Mesothelial cell of epicardium (in vitro differentiated cells): ENCODE results near the gene NGEF. TPM values are rescaled to one million over a fixed set of nuclear protein-coding genes. Genes with fewer than 3 reads are reported as not detected.

Experiments
- DNase-seq, 2 experiments: peaks; one replicate each; pipeline ENCODE4 v3.0.0; 2021; ENCODE audit warnings: low spot score in 2 of 2; ENCODE audit not compliant: unreplicated experiment in 2 of 2
- H3K27ac Mint-ChIP-seq: 2 replicates; pipeline ENCODE4 v1.8.0; 2021; ENCODE audit warnings: mixed read lengths
- H3K27me3 Mint-ChIP-seq: 2 replicates; pipeline ENCODE4 v1.8.0; 2021; ENCODE audit warnings: low read depth, mixed read lengths
- H3K36me3 Mint-ChIP-seq: 2 replicates; pipeline ENCODE4 v1.8.0; 2021; ENCODE audit warnings: mixed read lengths
- H3K4me1 Mint-ChIP-seq: 2 replicates; pipeline ENCODE4 v1.8.0; 2021; ENCODE audit warnings: mixed read lengths
- H3K4me3 Mint-ChIP-seq: 2 replicates; pipeline ENCODE4 v1.8.0; 2021; ENCODE audit warnings: mild to moderate bottlenecking, moderate library complexity, mixed read lengths
- H3K9me3 Mint-ChIP-seq: 2 replicates; pipeline ENCODE4 v1.8.0; 2021; ENCODE audit warnings: mixed read lengths
- total RNA-seq: library from RNA; stranded (reverse); gene quantifications from 3 replicates; pipeline ENCODE4 v1.2.1, GENCODE V29; 2021
- TF ChIP-seq, protein P1 (sequence below): fragments of 200-600 bp; sonication (generic); IDR thresholded peaks from one replicate; pipeline ENCODE4 v1.5.0; 2021; ENCODE audit warnings: antibody characterized with exemption; ENCODE audit not compliant: unreplicated experiment

NGEF gene
- total RNA-seq, 1 donor from 2014 or later = 0.51 TPM

DNA sequence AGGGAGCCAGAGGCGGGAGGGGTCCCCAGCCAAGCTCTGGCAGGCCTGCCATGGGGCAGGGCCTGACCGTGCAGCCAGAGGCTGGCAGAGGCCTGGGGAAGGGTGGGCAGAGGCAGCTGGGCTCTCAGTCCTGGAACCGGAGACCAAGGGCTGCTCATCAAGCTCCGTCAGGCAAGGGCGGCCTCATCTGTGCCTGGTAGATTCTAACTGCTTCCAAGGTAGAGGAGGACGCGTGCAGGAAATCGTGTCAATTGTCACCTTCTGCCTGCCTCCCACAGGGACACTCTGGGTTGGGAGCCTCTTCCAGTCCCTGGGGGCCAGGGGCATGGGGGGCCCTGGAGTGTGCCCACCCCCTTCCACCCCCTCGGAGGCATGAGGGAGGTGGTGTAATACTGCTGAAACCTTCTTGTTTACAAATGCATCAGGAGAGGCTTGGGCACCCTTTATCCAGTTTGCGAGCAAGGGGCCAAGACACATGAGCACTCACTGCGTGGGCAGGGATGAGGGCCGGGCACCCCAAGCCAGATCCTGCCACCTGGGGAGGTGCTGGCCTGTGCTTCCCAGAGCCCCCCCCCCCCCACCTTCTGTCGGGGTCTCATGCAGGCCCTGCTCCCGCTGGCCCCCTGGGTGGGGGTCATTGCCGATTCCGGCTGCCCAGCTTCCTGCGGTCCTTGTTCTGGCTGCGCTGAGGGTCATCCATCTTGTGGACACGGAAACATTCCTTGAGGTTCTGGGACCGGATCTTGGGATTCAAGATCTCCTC, 134.0 kb downstream of the NGEF start:
- TF ChIP-seq, protein P1, sequence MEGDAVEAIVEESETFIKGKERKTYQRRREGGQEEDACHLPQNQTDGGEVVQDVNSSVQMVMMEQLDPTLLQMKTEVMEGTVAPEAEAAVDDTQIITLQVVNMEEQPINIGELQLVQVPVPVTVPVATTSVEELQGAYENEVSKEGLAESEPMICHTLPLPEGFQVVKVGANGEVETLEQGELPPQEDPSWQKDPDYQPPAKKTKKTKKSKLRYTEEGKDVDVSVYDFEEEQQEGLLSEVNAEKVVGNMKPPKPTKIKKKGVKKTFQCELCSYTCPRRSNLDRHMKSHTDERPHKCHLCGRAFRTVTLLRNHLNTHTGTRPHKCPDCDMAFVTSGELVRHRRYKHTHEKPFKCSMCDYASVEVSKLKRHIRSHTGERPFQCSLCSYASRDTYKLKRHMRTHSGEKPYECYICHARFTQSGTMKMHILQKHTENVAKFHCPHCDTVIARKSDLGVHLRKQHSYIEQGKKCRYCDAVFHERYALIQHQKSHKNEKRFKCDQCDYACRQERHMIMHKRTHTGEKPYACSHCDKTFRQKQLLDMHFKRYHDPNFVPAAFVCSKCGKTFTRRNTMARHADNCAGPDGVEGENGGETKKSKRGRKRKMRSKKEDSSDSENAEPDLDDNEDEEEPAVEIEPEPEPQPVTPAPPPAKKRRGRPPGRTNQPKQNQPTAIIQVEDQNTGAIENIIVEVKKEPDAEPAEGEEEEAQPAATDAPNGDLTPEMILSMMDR = no peak
- Mint-ChIP-seq H3K27ac (no peak overlapping the region), H3K4me1 (peaks cover 3% of the 10 kb centered on the region), H3K9me3 (no peaks in the 10 kb centered on the region), H3K4me3 (no peak overlapping the region), H3K36me3 (no peaks in the 10 kb centered on the region), H3K27me3 (peaks cover 17% of the 10 kb centered on the region)
- no peak for DNase-seq

DNA sequence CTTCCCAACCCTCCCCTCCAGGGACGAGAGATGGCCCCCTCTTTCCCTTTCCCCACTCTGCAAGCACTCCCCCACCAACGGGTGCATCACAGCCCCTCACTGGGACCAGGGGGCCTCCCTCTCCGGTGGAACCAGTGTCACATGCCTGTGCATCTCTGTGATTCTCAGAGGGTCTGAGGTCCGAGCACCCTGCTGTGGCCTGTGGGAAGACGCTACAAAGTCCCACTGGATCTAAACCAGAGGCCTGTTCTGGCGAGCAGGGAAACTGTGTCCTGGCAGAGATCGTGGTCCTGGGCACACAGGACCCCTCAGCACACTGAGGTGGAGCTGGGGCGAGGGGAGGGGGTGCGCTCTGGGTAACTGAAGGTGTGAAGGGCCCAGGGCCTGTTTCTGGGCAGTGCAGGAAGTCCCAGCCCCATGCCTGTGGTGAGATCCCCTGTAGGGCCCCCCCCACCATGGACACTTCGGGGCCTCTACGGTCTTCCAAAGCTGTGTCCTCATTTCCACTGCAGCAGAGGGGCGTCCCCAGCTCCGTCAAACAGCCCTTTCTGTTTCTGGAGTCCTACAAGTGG, 135.0 kb downstream of the NGEF start:
- TF ChIP-seq, protein P1 = no peak
- no peaks in the 10 kb centered on the region for H3K36me3 Mint-ChIP-seq
- H3K9me3 Mint-ChIP-seq = no peaks in the 10 kb centered on the region
- no peak for DNase-seq
- H3K4me1 Mint-ChIP-seq = peaks cover 3% of the 10 kb centered on the region
- no peak overlapping the region for H3K27ac Mint-ChIP-seq
- H3K27me3 Mint-ChIP-seq = peaks cover 17% of the 10 kb centered on the region
- H3K4me3 Mint-ChIP-seq = peak overlapping the region; percentile 60

DNA sequence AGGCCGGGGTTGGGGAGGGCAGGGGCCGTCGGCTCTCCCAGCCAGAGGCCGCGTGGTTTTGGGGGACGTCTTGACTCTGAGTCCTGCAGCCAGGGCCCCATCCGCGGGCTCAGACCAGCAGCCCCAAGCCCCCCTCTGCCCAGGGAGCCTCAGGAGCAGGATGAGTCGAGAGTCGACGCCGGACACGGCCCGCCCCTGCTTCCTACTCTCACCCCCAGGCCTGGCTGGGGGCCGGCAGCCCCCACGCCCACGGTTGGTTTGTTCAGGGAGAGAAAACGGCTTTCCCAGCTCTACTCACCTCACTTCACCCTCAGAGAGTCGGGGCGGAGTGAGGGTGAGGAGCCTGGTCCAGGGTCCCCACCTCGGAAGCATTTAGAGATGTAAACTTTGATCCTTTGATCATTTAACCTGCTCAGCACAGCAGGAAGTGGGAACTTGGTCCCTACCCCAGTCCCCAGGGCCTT, 136.0 kb downstream of the NGEF start:
- DNase-seq = no peak
- TF ChIP-seq, protein P1 = no peak
- Mint-ChIP-seq H3K27me3 (peaks cover 17% of the 10 kb centered on the region), H3K9me3 (no peaks in the 10 kb centered on the region), H3K36me3 (no peaks in the 10 kb centered on the region), H3K4me1 (peaks cover 3% of the 10 kb centered on the region), H3K27ac (no peak overlapping the region), H3K4me3 (peak overlapping the region; percentile 60)

DNA sequence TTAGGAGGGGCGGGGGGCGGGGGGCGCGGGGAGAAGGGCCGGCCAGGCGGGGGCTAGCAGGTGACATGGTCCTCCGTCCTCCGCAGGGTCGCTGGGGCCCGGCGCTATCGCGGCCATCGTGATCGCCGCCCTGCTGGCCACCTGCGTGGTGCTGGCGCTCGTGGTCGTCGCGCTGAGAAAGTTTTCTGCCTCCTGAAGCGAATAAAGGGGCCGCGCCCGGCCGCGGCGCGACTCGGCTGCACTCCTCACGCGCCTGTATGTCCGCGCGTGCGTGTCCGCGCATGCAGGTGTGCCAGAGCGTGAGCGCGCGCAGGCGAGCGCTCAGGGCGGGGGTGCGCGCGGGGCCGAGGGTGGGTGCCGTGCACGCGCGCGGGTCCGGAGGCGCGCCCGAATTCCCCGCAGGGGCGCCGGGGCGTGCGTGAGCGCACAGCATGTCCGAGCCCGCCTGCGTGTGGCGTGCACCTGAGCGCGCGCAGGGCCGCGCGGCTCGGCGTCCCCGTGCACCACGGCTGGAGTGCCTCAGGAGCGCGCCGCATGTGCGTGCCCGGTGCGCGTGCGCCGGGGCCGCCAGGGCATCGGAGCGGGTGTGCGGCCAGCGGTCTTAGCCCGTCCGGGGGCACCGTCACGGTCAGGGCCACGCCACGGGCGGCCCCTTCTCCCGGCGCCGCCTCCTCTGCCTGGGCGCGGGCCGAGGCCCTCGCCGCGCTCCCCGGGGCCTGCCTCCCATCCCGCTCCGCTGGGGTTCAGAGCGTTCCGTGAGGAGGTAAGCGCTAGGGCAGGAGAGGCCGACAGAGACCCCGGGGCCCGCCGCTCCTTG, 136.7 kb downstream of the NGEF start:
- peak overlapping the region; percentile 60 for H3K4me3 Mint-ChIP-seq
- peaks cover 17% of the 10 kb centered on the region for H3K27me3 Mint-ChIP-seq
- DNase-seq = peak in 1 of 2 experiments; percentile 60
- TF ChIP-seq, protein P1 = peak; percentile 35
- H3K4me1 Mint-ChIP-seq = peaks cover 3% of the 10 kb centered on the region
- no peak overlapping the region for H3K27ac Mint-ChIP-seq
- H3K36me3 Mint-ChIP-seq = no peaks in the 10 kb centered on the region
- no peaks in the 10 kb centered on the region for H3K9me3 Mint-ChIP-seq

DNA sequence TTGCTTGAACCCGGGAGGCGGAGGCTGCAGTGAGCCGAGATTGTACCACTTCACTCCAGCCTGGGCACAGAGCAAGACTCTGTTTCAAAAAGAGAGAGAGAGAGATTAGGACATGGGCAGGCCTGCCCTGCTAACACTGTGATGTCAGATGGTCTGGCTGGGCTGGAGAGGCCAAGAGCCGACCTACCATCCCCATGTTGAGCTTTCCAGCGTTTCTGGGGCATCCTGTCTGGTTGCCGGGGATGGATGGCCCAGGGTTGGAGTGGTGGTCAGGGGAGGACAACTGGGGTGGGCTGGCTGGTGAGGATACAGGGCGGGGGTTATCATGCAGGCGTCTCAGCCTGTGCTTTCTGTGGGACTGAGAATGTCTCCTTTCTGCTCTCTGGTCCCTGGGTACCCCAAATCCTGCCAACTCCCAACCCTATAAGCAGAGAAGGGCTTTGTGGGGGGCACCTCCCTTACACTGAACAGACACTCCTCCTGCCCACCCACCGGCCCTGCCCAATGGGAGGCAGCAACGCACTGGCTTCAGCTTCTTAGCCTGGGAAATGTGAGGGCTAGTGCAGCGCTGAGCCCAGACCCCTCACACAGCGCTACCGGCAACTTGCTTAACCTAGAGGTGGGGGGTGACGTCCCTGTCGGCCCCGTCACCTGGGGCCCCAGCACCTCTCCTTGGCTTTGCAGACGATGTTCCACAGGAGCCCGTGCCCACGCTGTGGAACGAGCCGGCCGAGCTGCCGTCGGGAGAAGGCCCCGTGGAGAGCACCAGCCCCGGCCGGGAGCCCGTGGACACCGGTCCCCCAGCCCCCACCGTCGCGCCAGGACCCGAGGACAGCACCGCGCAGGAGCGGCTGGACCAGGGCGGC, 137.6 kb downstream of the NGEF start:
- Mint-ChIP-seq H3K27ac (no peak overlapping the region), H3K9me3 (no peaks in the 10 kb centered on the region), H3K4me1 (peaks cover 3% of the 10 kb centered on the region), H3K4me3 (peak overlapping the region; percentile 63), H3K27me3 (peaks cover 17% of the 10 kb centered on the region), H3K36me3 (no peaks in the 10 kb centered on the region)
- DNase-seq = no peak
- TF ChIP-seq, protein P1 = no peak
